ENCODE data around the gene SDC1.
"Not testable (repeated sequence)": the region's sequence is repeated elsewhere in the genome, so short reads cannot be mapped to it uniquely, and the experiment has no call there.

SDC1 gene

GRCh38 chr2:20196657-20197161, 28.2 kb downstream of the SDC1 start:
- DNase-seq (ENCODE audit: low spot score): no peak

DNA sequence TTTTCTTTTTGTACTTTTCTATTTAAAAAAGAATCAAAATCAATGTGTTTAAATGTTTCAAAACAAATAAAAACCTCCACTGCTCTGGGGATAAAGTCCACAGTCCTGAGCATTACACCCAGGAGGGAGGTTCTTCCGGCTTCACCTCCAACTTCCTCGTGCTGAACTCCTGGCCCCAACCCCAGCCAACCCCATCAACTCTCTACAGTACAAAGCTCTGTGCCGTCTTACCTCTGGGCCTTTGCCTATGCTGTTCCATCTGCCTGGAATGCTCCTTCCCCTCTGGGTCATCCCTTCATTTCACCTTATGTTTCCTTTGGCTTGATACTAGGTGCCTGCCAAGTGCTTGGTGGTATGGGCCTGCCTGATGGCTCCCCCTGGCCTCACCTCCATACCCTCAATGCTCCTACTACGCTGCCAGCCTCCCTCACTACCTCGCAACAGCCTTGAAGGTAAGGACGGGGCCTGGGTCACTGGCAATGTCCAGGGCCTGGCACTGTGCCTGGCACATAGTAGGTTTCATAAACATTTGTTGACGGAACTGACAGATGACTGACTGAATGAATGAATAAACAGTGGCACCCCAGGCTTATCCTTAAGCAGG, 28.8 kb downstream of the SDC1 start:
- no peak for DNase-seq (ENCODE audit: low spot score)

DNA sequence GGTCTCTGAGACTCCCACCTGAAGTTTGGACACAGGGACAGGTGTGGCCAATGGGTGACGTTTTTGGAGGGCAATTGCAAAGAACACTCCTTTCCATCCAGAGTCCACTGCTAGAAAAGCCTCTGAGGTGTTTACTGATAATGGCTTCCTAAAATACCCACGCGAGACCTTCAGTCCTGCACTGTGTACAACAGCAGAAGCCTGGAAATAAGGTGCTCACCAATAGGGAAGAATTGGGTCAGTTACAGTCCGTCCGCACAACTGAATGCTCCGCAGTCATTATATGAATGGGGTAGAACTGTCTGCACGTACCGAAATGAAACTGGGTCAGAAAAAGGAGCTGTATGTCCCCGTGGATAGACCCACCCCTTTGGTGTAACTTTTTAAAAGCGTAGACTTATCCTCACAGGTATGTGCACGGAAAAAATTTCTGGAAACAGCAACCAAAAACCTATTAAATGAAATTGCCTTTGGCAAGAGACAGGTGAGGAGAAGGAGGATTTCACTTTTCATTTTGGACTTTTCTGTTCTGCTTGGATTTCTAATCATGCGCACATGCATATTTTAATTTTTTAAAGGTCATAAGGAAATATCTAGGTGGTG, 29.4 kb downstream of the SDC1 start:
- no peak for DNase-seq (ENCODE audit: low spot score)

DNA sequence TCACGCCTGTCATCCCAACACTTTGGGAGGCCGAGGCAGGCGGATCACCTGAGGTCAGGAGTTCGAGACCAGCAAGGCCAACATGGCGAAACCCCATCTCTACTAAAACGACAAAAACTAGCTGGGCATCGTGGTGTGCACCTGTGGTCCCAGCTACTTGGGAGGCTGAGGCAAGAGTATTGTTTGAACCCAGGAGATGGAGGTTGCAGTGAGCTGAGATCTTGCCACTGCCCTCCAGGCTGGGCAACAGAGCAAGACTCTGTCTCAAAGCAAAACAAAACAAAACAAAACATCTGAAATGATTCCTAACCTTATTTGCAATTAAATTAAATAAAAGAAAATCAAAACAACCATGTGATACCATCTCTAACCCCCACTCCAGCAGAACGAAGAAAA, 29.9 kb downstream of the SDC1 start:
- not testable (repeated sequence) for DNase-seq (ENCODE audit: low spot score)

DNA sequence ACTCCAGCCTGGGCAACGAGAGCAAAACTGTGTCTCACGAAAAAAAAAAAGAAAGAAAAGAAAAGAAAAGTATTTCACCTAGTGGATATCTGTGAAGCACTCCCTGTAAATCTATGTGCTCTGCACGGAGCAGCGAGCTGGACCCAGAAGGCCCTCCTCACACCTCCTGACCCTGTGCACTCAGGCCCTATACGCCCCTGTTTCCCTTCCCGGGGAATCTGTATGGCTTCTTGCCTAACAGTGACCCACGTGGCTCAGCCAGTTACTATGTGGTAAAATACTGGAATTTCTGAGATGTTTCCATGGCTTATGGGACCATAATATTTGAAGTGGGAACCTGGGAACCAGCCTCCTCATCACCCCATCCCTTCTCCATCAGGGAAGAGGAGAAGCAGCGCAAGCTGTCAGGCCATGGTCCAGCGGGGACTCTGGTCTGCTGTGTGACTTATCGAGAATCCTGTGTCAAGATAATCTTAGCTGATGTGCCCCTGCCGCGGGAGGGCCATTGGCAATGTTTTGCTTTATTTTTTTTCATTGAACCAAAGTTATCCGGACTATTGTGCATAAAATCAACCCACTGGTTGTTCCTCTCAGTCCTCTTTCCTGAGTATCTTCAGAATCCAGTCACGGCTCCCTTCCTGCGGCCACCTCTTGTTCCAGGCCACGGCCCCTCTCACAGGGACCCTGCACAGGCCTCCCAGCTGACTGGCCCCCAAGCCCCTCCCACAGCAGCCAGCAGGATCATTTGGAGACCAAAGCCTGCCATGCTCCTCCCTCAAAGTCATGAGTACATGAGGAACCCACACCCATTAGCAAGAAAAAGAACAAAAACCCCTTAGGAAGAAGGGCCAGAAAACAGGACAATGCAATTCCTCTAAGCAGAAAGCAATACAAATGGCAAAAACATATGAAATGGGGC, 30.6 kb downstream of the SDC1 start:
- DNase-seq (ENCODE audit: low spot score): no peak

GRCh38 chr2:20193185-20193584, 31.7 kb downstream of the SDC1 start:
- no peak for DNase-seq (ENCODE audit: low spot score)

GRCh38 chr2:20192781-20193180, 32.1 kb downstream of the SDC1 start:
- DNase-seq (ENCODE audit: low spot score): no peak

- DNase-seq (ENCODE audit: low spot score): no peak
Observed at GRCh38 chr2:20191714-20192569, 33.0 kb downstream of the SDC1 start.

- DNase-seq (ENCODE audit: low spot score): no peak
Observed at GRCh38 chr2:20190876-20191713, 33.8 kb downstream of the SDC1 start.

DNA sequence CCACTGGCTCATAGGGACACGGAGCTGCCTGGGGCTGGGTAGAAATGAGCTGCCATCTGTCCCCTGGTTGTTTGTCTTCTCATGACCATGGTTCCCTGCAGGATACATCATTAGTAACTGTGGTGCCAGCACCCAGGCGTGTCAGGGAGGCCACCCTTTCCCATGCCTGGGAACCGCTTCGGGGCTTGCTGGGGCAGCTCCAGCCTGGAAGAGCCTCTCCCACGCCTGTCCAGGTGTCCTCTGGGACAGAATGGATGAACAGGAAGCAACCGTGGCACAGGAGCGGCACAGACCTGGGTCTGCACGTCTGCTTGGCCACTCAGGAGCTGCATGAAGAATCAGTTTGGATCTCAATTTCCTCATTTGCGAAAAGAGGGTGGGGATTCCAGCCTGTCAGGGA, 34.8 kb downstream of the SDC1 start:
- no peak for DNase-seq (ENCODE audit: low spot score)

DNA sequence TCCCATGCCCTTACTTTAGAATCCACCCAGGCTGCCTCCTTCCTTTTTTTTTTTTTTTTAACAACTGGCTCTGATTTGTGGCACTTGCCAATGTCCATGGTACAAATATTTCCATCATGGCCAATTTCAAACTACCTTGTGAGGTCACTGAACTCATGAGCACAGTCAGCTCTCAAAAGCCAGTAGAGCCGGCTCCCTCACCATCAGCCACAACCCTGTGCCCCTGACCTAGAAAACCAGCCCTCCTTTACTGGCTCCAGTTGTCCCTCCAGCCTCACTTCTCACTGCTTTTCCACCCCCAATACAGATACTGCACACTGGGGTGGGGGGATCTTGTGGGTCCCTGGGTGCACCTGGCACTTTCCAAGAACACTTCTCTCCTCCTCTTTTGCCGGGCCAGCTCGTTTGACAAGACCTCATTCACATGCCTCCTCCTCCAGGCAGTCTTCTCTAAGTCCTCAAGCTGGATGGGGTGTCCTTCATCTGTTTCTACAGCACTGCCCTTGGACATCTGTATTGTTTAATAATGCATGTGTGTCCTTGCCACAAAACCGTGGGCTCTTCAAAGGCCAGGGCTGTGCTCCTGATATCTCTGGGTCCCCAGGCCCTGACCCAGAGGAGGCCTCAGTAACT, 35.5 kb downstream of the SDC1 start:
- no peak for DNase-seq (ENCODE audit: low spot score)

- DNase-seq (ENCODE audit: low spot score): no peak
Observed at GRCh38 chr2:20188851-20189250, 36.1 kb downstream of the SDC1 start.

GRCh38 chr2:20188201-20188600, 36.7 kb downstream of the SDC1 start:
- no peak for DNase-seq (ENCODE audit: low spot score)

DNA sequence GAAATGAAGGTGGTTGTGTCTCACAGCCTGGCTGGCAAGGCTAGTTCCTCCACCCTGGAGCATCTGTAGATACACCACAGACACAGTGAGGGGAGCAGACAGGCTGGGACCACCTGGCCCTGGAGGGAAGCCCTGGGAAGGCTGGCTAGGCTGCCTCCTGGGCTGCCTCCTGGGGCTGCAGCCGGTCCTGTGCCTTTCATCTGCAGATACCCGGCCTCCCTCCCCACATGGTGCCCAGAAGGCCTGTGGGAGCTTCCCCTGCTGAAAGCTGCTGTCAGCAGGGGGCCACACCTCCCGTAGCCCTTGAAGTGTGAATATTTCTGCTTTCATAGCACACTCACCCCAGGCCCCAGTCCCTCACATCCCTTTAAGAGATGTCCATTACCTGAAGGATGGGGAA, 37.6 kb downstream of the SDC1 start:
- no peak for DNase-seq (ENCODE audit: low spot score)

- DNase-seq (ENCODE audit: low spot score): no peak
Observed at GRCh38 chr2:20186855-20187187, 38.1 kb downstream of the SDC1 start.

GRCh38 chr2:20186078-20186854, 38.7 kb downstream of the SDC1 start:
- no peak for DNase-seq (ENCODE audit: low spot score)

DNA sequence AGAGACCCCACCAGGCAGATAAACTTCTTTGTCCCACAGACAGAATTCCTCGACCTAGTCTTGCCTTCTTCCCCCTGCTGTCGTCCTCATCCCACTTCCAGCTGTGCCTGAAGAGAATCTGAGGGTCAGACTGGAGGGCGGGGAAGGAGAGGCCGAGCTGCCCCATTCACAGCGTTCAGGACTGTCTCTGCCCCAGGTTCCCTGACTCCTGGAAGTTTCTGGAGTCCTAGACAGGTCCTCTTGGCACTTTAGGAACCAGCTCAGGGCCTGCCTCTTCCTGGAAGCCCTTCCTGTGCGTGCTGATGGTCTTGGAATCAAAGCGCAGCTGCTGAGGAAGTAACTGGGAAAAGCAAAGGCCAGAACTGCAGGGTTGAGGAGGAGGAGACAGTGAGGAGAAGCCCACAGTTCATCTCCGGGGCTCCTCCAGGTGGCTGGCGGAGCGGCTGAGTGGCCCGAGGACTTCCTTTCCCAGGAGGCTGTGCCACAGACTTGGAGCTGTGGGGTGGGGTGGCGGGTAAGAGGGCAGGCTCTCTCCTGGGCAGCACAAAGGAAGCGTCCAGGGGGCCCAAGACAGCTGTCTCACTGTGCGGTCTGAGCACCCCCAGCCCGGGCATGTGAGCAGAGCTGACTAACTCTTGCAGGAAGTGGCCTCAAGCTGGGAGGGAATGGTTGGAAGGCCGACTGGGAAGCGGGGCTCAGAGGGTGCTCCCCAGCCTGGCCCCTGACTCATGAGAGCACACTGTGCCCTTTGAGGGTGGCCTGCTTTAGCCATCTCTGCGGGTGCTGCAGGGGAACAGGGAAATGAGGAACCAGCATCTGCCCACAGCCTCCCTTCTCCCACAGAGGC, 39.5 kb downstream of the SDC1 start:
- no peak for DNase-seq (ENCODE audit: low spot score)

GRCh38 chr2:20184067-20184938, 40.6 kb downstream of the SDC1 start:
- DNase-seq (ENCODE audit: low spot score): peak; percentile 81
